ENCODE results near the gene SLFN13.
"Not testable (repeated sequence)": the region's sequence is repeated elsewhere in the genome, so short reads cannot be mapped to it uniquely, and the experiment has no call there.

SLFN13 gene

GRCh38 chr17:35433075-35433894 lies 15.3 kb downstream of the SLFN13 start:
- peak; percentile 96 for DNase-seq (ENCODE audit: low read depth, low spot score)

- peak; percentile 21 for DNase-seq (ENCODE audit: low read depth, low spot score)
Measured at GRCh38 chr17:35432176-35433074, 16.1 kb downstream of the SLFN13 start, which contains the start of gene SLFN12. TSS of gene SLFN12 (minus strand) at chr17:35432500. CDS start at chr17:35423028, 9,472 bp downstream.

- DNase-seq (ENCODE audit: low read depth, low spot score): no peak
Measured at GRCh38 chr17:35429702-35430101, 18.9 kb downstream of the SLFN13 start.

- no peak for DNase-seq (ENCODE audit: low read depth, low spot score)
Measured at GRCh38 chr17:35428229-35428628, 20.3 kb downstream of the SLFN13 start.

GRCh38 chr17:35423761-35424160 lies 24.8 kb downstream of the SLFN13 start:
- DNase-seq (ENCODE audit: low read depth, low spot score): no peak

GRCh38 chr17:35421069-35421468 lies 27.5 kb downstream of the SLFN13 start:
- not testable (repeated sequence) for DNase-seq (ENCODE audit: low read depth, low spot score)

- no peak for DNase-seq (ENCODE audit: low read depth, low spot score)
Measured at GRCh38 chr17:35416659-35417058, 31.9 kb downstream of the SLFN13 start.

- not testable (repeated sequence) for DNase-seq (ENCODE audit: low read depth, low spot score)
Measured at GRCh38 chr17:35414707-35415106, 33.9 kb downstream of the SLFN13 start.

GRCh38 chr17:35414247-35414646 lies 34.3 kb downstream of the SLFN13 start:
- no peak for DNase-seq (ENCODE audit: low read depth, low spot score)

- DNase-seq (ENCODE audit: low read depth, low spot score): peak; percentile 7
Measured at GRCh38 chr17:35407531-35407930, 41.0 kb downstream of the SLFN13 start.

GRCh38 chr17:35406568-35406967 lies 42.0 kb downstream of the SLFN13 start:
- DNase-seq (ENCODE audit: low read depth, low spot score): no peak

- DNase-seq (ENCODE audit: low read depth, low spot score): no peak
Measured at GRCh38 chr17:35404360-35404759, 44.2 kb downstream of the SLFN13 start.

GRCh38 chr17:35393783-35394182 lies 54.8 kb downstream of the SLFN13 start:
- not testable (repeated sequence) for DNase-seq (ENCODE audit: low read depth, low spot score)

- no peak for DNase-seq (ENCODE audit: low read depth, low spot score)
Measured at GRCh38 chr17:35390663-35391062, 57.9 kb downstream of the SLFN13 start.

- DNase-seq (ENCODE audit: low read depth, low spot score): no peak
Measured at GRCh38 chr17:35390156-35390555, 58.4 kb downstream of the SLFN13 start.

GRCh38 chr17:35387496-35387895 lies 61.1 kb downstream of the SLFN13 start:
- DNase-seq (ENCODE audit: low read depth, low spot score): no peak

Data from ELF-1 (cell line).